LoVo (cell line): ENCODE results near the gene DYRK1A.
"Not testable (repeated sequence)": the region's sequence is repeated elsewhere in the genome, so short reads cannot be mapped to it uniquely, and the experiment has no call there.

Experiments used
- DNase-seq: peaks from one replicate; pipeline ENCODE4 v3.0.0-alpha.2; 2016; ENCODE audit warnings: low spot score

Gene DYRK1A

DNA sequence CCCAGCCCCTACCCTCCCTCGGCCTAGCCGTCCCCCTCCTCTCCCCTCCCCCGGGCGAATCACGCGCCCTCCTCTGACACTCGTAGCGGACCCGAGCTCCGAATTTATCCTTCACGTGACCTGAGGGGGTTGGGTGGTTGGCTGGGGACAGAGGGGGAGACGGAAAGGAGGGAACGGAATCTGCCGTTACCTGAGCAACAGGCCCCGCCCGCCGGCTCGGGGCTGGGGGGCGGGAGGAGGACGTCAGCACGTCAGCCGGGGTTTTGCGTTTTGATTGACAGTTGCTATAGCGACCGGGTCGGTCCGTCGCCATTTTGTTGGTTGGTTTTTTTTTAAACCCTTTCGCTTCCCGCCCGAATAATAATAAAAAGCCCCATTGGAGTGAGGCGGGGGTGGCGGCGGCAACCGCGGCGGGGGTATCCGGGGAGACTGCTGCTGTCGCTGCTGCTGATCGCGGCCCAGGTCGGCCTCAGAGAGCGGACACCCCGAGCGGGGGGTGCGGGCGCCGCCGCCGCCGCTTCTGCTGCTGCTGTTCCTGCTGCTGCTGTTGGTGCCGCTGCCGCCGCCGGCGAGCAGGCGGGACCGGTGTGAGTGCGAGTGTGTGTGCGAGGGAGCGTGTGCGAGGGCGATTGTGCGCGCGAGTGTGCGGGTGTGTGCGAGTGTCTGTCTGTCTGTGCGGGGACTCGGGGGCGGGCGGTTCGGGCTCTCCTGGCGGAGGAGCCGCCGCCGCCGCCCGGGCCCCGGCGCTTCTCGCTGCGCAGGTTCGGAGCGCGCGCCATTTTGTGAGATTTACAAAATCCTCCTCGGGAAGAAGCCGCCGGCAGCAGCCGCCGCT, at the start of gene DYRK1A:
Gene DYRK1A (plus strand): TSS at position 292 of the 835 bp plus-strand sequence. CDS start 53,602 bp downstream, outside the sequence.
- peak; percentile 98 for DNase-seq

- DNase-seq, result no peak
Observed at GRCh38 chr21:37319551-37319950, 47.0 kb upstream of the DYRK1A start.

DNA sequence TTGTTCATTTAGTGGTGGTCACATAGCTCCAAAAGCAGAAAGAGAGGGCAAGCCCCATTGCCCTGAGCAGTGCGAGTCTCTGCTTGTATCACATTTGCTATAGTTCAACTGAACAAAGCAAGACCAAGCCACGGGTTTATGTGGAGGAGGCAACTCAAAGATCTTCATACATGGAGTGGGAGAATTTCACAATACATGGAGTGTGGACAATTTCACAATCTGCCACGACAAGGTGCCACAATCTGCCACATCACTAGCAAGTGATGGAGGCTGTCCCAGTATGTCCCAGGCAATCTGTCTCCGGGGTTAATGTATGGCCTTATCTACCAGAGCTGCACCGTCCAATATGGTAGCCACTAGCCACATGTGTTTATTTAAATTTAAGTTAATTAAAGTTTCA, 44.5 kb upstream of the DYRK1A start:
- no peak for DNase-seq

DNA sequence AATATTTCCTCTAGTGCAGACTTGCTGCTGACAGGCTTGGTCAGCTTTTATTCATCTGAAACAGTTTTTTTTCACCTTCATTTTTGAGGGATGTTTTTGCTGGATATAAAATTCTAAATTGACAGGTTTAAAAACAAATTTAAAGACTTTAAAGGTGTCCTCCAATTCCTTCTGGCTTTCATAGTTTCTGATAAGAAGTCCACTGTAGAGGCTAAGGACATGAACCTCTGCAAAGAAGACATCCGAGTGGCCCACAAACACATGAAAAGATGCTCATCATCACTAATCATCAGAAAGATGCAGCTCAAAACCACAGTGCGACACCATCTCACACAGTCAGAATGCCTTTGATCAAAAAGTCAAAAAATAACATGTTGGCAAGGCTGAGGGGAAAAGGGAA, 42.0 kb upstream of the DYRK1A start:
- DNase-seq, result no peak

GRCh38 chr21:37328147-37328546, 38.4 kb upstream of the DYRK1A start:
- not testable (repeated sequence) for DNase-seq

DNA sequence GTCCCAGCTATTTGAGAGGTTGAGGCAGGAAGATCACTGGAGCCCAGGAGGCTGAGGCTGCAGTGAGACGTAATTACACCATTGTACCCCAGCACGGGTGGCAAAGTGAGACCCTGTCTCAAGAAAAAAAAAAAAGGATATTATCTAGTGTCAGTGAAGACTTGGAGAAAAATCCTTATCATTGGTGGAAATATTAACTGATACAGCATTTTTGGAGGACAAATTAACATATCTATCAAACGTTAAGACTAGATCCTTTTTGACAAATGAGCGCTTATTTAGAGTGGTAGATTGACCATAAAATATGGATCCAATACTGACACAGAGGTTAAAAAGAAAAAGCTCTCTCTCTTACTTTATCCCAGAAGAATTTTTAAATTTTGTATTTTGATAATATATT, 35.2 kb upstream of the DYRK1A start:
- no peak for DNase-seq

GRCh38 chr21:37335053-37335452, 31.5 kb upstream of the DYRK1A start:
- no peak for DNase-seq

GRCh38 chr21:37337179-37337578, 29.4 kb upstream of the DYRK1A start:
- DNase-seq, result no peak

DNA sequence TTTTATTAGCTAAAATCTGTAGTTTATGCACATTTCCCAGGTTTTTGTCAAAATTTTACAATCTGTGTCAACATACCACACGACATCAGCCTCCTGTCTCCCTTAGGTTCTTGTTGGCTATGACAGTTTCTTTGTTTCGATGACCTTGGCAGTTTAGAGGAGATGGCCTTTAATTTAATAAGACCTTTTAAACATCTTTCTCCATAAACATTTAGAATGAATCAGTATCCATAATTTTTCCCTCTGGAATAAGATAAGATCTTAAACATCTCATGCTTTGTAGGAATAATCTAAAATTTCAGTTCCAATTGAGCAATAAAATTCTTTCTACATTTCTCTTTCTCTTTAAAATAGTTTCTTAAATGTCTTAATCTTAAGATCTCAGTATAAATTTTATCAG, 28.7 kb upstream of the DYRK1A start:
- DNase-seq, result no peak

DNA sequence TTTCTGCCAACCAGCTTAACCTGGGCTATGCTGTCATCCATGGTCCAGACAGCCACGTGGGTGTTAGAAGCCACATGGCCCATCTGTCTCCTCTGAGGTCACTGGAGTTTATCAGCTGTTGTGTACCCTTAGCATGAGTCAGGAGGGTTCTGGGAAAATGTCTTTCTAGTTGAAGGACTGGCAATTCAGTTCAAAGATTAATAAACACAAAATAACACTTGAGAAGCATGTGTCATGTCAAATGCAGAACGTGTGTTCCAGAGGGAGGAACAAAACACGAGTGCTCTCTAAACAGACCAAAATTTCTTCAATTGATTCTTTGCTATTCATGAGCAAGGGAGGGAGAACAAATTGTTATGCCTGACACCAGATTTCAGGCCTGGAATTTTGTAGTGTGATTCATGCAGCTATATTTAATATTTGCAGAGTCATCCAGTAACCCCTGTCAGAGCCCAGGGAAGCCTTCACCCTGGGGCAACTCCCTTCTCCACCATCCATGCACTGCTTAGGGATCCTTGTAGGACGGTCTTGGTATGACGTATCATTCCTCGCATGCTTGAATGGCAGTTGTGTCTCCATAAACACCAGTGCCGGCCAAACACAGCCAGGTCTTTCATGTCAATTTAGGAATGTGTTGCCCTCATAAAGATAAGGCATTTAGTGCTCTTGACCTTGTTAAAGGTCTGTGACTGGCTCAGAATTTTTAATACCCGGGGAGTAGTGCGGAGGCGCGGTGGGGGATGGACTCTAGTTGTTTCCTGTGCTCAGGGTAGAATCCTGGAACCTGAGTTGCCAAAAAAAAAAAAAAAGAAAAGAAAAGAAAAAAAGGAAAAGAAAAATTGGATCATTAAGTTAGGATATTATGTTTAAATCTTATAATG, 27.7 kb upstream of the DYRK1A start:
- DNase-seq, result peak; percentile 89

- no peak for DNase-seq
Observed at GRCh38 chr21:37339552-37339939, 27.0 kb upstream of the DYRK1A start.

DNA sequence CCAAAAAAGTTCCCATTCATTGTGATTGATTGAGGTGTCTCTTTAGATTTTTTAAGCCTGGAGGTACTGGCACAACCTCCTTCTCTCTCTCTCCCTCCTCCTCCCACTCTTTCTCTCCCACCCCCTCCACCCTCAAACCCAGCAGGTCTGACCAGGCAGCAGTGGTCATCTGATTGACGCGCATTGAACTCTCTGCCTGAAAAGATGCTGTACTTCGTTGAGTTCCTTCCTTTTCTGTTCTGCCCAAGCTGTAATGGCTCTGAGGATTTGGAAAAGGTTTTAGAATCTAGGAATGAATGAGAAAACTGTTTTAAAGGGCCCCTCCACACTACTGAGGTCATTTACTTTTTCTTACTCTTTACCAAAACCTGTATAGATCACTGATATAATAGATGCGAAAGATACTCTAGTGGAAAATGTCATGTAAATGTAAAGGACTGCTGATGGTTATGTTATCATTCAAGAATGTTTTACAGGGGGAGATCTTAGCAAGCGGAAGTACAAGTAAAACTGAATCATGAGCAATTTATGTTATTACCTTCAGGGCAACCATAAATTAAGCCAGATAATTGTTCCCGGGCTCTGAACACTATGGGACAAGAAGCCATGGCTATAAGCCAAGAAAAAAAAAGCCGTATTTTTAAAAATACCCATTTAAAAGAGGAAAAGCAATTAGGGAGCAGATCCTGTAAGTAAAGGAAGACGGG, 25.2 kb upstream of the DYRK1A start:
- DNase-seq, result no peak

- DNase-seq, result no peak
Observed at GRCh38 chr21:37342046-37342632, 24.4 kb upstream of the DYRK1A start.

GRCh38 chr21:37346841-37347430, 19.6 kb upstream of the DYRK1A start:
- DNase-seq, result no peak

DNA sequence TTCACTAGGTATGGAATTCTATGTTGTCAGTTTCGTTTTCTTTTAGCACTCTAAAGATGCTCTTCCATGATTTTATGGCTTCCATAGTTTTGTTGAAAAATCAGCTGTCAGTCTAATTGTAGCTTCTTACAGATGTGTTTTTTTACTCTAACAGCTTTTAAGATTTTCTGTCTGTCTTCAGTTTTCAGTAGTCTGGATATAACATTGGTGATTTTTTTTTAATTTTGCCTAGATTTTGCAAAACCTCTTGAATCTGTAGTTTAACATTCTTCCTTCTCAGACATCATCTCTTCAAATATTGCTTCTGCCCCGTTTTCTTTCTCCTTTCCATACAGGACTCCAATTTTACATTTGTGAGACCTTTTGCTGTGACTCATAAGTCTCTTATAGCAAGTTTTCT, 17.9 kb upstream of the DYRK1A start:
- DNase-seq, result no peak

DNA sequence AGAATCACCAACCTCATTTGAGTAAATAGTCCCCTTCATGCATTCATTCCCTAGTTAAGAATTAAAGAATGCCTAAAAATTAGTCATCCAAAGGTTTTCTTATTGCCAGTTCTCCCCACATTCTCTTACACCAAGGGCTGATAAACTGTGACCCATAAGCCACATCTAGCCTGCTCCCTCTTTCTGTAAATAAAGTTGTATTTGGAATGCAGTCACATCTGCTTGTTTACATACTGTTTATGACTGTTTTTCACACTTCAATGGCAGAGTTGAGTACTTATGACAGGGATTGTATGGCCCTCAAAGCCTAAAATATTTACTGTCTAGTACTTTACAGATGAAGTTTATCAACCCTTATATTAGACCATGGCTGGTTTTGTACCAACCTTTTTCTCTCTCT, 16.1 kb upstream of the DYRK1A start:
- DNase-seq, result no peak

GRCh38 chr21:37356706-37357105, 9.9 kb upstream of the DYRK1A start:
- DNase-seq, result no peak

DNA sequence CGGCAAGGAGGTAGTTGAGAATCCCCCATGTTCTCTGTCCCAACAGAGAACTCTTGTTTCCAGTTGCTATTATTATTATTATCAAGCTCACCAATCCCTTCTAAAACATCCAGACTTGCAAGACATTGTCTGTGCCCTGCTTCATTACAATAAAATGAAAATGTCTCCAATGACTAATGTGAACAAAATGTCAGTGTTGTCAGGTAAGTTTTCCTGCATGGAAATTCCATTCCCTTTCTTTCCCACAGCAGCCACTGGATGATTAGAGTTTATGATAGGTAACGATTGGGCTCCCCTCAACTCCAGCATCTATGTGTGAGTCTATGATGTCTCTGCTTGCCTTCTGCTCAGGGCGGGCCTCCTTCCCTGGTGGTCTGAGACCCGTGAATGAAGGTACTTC, 8.9 kb upstream of the DYRK1A start:
- DNase-seq, result no peak

DNA sequence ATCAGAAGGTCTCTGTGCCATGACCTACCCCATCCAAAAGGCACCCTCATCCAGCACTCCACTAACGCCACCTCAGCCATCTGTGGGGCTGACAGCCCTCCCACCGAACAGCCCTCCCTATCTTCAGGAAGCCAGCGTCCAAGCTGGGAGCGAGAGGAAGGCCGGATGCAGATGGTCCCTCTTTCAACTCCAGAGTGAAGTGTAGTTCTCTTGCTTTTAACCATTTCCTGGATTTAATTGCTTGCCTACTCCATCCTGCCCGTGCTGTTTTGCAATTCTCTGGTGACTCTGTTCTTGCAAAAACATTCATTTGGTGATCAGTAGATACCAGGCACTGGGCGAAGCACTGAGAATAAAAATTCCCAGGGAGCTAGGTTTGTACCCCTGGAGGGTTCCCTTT, 8.2 kb upstream of the DYRK1A start:
- no peak for DNase-seq

GRCh38 chr21:37363936-37364335, 2.6 kb upstream of the DYRK1A start:
- no peak for DNase-seq

DNA sequence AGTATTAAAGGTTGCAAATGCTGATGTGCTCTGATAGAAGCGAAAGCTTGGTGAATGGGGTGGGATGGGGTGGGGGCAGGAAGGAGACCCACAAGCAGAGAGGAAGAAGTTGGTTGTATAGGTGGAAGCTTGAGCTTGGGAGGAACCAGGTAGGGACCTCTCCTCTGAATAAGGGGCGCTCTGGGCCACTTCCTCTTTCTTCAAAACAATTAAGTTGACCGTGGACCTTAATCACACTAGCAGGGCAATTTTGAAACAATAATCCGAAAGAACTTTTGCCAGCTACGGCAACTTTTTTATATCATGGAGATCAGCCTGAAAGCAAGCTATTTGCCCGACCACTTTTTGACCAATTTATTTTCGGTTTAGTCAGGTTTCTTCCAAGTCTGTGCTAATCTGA, 1.9 kb upstream of the DYRK1A start:
- DNase-seq, result no peak
